Skin epidermis (tissue), 12 donors: ENCODE data around the gene RAB22A.

Source experiments
- H3K27ac ChIP-seq, 21 experiments: fragments of 200-600 bp; sonication (generic) in 11 of 21; one replicate each; pipeline ENCODE4 v1.5.0; 2020; ENCODE audit warnings: mild to moderate bottlenecking in 3 of 21, inconsistent platforms in 2 of 21, moderate library complexity in 2 of 21
- H3K4me3 ChIP-seq, 7 experiments: fragments of 200-600 bp; sonication (generic) in 2 of 7; one replicate each; pipeline ENCODE4 v1.5.0; 2020; ENCODE audit warnings: inconsistent platforms in 2 of 7, mild to moderate bottlenecking in 2 of 7, moderate library complexity in 1 of 7

RAB22A gene

DNA sequence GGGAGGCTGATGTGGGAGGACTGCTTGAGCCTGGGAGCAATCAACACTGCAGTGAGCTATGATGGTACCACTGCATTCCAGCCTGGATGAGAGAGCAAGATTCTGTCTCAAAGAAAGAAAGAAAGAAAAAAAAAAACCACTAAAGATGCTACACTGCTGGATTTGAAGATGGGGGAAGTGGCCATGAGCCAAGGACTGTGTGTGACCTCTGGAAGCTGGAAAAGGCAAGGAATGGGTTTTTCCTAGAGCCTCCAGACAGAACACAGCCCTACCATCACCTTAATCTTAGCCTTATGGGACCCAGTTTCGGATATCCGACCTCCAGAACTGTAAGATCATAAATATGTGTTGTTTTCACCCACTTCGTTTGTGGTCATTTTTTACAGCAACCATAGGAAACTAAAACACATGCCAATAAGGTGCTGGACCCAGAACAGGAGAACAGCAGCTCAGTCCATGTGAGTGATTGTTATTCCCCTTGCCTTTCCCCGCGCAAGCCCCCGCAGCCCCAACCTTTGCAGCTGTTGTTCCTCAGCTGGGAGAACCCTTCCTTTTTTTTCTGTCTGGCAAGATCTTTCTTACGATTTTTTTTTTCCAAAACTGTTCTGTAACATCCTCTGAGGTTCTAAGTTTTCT lies 68.4 kb downstream of the RAB22A start:
- Histone ChIP-seq H3K4me3 (no peak overlapping the region), H3K27ac (no peak overlapping the region)

DNA sequence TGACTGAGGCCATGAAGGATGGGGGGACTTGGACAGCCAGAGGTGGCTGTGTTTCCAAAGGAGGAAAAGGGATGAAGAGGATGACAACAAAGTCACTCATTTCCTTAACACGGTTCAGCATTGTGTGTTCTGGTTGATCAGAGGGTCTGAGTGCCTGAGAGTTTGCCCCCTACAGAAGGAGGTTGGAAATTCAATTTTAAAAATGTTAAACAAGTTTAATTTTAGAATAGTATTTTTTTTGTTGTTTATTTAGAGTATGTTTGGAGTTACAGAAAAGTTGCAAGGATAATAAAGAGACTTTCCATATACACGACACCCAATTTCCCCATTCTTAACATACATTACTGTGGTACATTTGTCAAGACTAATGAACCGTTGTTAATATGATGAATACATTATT lies 69.2 kb downstream of the RAB22A start:
- H3K27ac ChIP-seq: no peak overlapping the region

DNA sequence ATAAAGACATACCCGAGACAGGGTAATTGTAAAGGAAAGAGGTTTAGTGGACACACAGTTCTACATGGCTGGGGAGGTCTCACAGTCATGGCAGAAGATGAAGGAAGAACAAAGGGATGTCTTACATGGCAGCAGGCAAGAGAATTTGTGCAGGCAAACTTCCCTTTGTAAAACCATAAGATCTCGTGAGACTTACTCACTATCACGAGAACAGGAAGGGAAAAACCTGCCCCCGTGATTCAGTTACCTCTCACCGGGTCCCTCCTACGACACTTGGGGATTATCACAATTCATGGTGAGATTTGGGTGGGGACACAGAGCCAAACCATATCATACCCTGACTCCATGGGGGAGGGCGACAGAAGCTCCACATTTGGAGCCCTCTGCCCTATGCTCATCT lies 72.1 kb downstream of the RAB22A start:
- Histone ChIP-seq H3K4me3 (no peak overlapping the region), H3K27ac (no peak overlapping the region)

More for the DNA sequence above, 69.2 kb downstream of the RAB22A start:
- no peak overlapping the region for H3K4me3 ChIP-seq

GRCh38 chr20:58382096-58382495 lies 72.6 kb downstream of the RAB22A start:
- no peak overlapping the region for H3K27ac ChIP-seq
- no peak overlapping the region for H3K4me3 ChIP-seq

- H3K4me3 ChIP-seq: no peak overlapping the region
- H3K27ac ChIP-seq: no peak overlapping the region
These were observed 75.3 kb downstream of the RAB22A start for GRCh38 chr20:58384821-58385220.

DNA sequence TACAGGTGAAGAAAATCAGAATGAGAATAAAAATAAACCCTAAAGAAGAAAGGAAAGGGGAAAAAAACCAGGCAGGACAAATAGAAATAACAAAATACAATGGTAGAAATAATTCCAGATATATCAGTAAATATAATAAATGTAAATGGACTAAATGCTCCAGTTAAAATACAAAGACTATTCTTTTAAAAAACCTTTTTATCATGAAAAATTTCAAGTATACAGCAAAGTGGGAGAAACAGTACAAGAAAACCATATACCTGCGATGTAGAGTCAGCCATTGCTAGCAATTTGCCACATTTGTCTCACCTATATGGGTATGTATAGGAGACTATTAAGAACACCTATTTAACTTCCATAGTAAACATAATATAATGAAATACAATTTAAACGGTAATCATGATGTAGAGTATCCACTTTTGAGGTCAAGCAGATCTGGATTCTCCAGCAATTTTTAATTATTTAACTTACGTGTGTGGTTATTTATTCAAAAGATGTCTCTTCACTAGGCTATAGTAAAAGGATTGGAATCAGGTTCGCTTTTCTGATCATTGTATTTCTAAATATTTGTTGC lies 78.6 kb downstream of the RAB22A start:
- peak overlapping the region in 7 of 21 experiments; percentile 58 to 98 (median 94) for H3K27ac ChIP-seq
- H3K4me3 ChIP-seq: peak overlapping the region in 4 of 7 experiments; percentile 75 to 94 (median 84)

DNA sequence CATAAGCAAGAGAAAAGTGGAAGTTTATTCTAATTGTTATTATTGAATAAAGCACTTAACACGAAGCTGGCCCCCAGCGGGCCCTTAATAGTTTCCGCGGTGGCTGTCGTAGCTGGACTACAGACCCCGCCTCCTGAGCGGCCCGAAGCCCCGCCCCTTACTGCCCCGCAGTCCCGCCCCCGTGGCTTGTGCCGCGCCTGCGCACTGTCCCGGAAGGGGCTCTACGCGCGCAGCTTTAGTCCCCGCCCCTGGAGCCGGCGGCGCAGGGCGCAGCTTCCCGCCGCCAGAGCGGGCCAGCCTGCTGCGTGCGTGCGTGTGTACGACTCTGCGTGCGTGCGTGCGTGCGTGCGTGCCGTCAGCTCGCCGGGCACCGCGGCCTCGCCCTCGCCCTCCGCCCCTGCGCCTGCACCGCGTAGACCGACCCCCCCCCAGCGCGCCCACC lies 79.4 kb downstream of the RAB22A start, which contains the start of gene VAPB:
TSS of gene VAPB (plus strand) at position 348 of the 442 bp plus-strand sequence. CDS start 231 bp downstream, outside the sequence.
- Histone ChIP-seq H3K27ac (peak within 1 kb of the TSS; percentile 88 to 99 (median 96)), H3K4me3 (peak within 1 kb of the TSS; percentile 75 to 94 (median 85))

DNA sequence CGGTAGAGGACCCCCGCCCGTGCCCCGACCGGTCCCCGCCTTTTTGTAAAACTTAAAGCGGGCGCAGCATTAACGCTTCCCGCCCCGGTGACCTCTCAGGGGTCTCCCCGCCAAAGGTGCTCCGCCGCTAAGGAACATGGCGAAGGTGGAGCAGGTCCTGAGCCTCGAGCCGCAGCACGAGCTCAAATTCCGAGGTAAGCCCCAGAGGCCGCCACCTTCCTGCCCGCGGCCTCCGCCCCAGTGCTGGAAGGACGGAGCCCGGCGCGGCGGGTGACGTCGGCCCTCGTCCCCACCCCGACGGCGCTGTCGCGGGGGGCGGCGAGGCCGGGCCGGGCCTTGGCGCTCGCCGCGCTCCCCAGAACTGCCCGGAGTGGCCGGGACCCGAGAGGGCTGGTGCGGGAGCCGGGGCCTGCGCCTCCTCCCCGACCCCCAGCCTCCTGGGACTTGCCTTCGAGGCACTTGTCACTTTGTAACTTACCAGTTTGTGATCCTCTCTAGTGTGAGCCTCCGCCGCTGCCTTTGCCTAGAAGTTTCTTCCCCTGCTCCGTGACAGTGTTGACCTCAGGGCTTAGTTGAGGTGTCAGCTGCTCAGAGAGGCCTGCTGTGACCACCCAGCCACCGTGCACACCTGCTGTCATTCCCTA lies 79.9 kb downstream of the RAB22A start:
- H3K27ac ChIP-seq: peak overlapping the region; percentile 88 to 99 (median 96)
- H3K4me3 ChIP-seq: peak overlapping the region; percentile 75 to 94 (median 85)

DNA sequence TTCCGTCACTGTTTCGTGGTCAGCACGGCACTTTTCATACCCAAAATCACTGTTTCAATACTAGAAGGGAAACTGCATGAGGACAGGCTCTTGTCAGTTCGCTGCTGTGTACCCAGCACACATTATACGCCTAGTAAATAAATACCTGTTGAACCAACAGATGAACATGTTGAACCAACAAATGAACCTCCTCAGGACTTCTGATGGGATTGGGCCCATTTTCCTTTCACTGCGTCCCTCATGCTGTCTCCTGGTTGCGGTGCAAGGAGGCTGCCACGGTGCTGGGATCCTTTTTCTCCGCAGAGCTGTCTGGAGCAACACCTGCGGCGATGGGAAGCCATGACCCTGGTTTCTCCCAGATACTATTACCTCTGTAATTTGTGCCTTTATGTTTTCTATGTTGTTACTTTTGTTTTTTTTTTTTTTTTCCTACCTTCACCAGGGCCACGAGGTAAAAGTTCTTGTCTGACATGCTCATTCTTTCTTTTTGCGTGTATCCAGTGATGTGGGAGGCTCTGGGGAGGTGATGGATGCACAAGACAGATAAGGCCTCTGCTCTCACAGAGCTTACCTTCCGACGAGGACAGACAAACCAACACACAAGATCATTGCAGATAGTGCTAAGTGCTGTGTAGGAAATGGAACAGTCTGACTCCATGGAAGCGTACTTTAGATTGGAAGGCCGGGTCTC lies 80.6 kb downstream of the RAB22A start:
- peak overlapping the region; percentile 75 to 94 (median 85) for H3K4me3 ChIP-seq
- peak overlapping the region; percentile 88 to 99 (median 96) for H3K27ac ChIP-seq

GRCh38 chr20:58390659-58391035 lies 81.1 kb downstream of the RAB22A start:
- Histone ChIP-seq H3K4me3 (peak overlapping the region in 1 of 7 experiments; percentile 91), H3K27ac (no peak overlapping the region)

GRCh38 chr20:58392286-58392685 lies 82.8 kb downstream of the RAB22A start:
- no peak overlapping the region for H3K27ac ChIP-seq
- H3K4me3 ChIP-seq: no peak overlapping the region

GRCh38 chr20:58393299-58393698 lies 83.8 kb downstream of the RAB22A start:
- H3K4me3 ChIP-seq: no peak overlapping the region
- H3K27ac ChIP-seq: no peak overlapping the region

- Histone ChIP-seq H3K4me3 (no peak overlapping the region), H3K27ac (no peak overlapping the region)
These were observed 85.3 kb downstream of the RAB22A start for GRCh38 chr20:58394801-58395200.

DNA sequence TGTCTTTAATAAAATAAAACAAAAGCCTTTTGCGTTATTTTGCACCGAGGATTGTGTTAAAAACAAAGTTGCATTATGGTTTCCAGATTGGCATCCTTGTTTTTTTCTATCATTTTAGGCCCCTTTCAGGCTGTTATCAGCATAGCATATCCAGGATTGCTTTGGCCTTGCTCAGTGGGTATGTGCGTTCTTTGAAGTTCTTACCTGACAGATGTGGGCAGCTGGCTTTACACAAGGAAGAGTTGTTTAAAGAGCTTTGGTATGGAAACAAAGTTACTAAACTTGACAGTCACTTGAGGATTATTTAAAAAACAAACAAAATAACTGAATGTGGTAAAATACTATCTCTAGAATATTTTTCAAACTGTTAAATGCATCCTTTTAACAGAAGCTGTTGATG lies 86.1 kb downstream of the RAB22A start:
- Histone ChIP-seq H3K27ac (no peak overlapping the region), H3K4me3 (no peak overlapping the region)

GRCh38 chr20:58397429-58397828 lies 87.9 kb downstream of the RAB22A start:
- H3K4me3 ChIP-seq: no peak overlapping the region
- H3K27ac ChIP-seq: no peak overlapping the region

- Histone ChIP-seq H3K27ac (no peak overlapping the region), H3K4me3 (no peak overlapping the region)
These were observed 88.7 kb downstream of the RAB22A start for GRCh38 chr20:58398254-58398653.

DNA sequence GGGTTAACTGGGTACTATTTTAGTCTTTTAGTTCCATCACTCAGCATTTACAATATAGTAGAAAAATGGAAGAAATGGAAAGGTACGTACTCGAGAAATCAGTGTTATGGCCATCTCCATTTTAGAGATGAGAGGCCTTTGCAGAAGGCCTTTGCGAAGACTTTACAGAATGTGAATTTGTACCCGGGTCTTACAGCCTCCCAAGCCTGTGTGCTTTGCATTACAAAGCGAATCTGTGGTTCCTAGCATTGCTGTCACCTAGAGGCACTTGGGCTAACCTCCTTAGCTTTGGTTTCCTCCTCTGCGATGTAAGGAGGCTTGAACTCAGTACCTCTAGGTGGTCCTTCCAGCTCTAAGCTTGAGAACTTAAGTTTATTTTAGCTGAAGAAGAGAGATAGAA lies 90.4 kb downstream of the RAB22A start:
- no peak overlapping the region for H3K4me3 ChIP-seq
- no peak overlapping the region for H3K27ac ChIP-seq

DNA sequence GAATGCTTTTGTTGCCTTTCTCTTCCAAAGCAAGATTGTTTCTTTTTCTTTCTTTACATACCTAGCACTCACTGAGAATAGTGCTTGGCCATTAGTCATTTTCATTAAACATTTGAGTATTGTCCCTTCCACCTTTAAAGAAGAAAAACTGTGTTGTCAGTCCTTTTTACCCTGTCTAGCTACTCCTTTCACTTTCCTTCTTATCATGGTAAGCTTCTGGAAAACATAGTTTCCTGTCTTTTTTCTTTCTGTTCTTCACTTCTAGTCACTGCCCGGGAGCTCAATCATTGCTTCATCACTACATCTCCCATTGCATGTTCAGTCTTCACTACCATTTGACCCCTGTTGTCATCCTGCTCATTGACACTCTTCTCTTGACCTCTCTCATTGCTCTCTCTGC lies 91.6 kb downstream of the RAB22A start:
- Histone ChIP-seq H3K4me3 (no peak overlapping the region), H3K27ac (no peak overlapping the region)

DNA sequence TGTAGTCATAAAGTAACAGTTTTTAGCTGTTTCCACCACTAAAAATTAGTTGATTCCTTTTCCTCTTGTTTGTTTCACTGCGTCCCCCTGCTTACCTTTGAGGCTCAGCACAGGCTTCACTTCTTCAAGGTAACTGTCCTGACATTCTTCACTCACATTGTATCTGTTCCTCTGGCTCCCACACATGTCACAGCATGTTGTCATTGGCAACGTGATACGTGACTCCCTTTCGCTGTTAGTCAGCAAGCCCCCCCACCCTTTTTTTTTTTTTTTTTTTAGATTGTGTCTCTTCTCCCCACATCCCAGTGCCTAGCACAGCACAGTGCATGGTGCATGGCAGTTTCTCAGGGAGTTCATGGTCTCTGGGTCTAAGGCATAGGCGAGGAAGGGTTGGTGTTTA lies 92.8 kb downstream of the RAB22A start:
- H3K27ac ChIP-seq: no peak overlapping the region
- no peak overlapping the region for H3K4me3 ChIP-seq

DNA sequence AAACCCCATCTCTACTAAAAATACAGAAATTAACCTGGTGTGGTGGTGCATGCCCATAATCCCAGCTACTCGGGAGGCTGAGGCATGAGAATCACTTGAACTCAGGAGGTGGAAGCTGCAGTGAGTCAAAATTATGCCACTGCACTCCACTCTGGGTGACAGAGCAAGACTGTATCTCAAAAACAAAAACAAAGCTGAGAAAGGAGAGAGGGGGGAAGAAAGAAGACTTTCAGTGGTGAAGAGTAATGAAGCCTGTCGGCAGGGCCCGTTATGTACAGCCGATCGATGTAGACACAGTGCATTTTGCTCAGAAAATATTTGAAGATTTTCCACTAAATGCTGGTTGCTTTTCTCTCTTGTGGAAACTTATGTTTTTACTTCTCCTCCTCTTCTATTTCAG lies 93.3 kb downstream of the RAB22A start:
- H3K4me3 ChIP-seq: no peak overlapping the region
- no peak overlapping the region for H3K27ac ChIP-seq

DNA sequence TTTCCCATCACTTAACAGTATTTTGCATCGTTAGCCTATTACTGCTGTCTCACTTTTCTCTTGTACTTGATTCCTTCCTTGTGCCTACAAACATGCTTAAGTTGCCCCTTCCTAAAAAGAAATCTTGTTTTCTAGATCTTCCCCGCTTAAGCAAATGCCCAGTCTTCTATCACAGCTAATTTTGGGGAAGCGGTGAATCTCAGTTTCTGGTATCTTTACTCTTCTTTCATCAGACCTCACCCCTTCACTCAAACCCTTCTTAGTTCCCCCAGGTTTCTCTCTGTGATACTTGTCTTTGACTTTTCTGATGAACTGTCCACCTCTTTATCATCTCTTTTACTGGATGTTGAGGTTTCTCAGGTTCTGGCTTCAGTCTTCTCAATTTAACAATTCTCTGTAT lies 93.8 kb downstream of the RAB22A start:
- H3K27ac ChIP-seq: no peak overlapping the region
- H3K4me3 ChIP-seq: no peak overlapping the region
